ENCODE results near the gene AHRR.
A peak's percentile ranks its signal among the peaks of the same experiment; 100 is the strongest.
"Not testable (repeated sequence)": the region's sequence is repeated elsewhere in the genome, so short reads cannot be mapped to it uniquely, and the experiment has no call there.

The AHRR gene

GRCh38 chr5:321230-321725 lies at the start of gene AHRR:
TSS of gene AHRR (plus strand) at chr5:321714. CDS start at chr5:343903, 22,189 bp downstream.
- DNase-seq: peak; percentile 61

- DNase-seq: not testable (repeated sequence)
Observed at GRCh38 chr5:271828-272167, 49.7 kb upstream of the AHRR start.

- DNase-seq: not testable (repeated sequence)
Observed at GRCh38 chr5:273091-273490, 48.4 kb upstream of the AHRR start.

GRCh38 chr5:273491-273890 lies 48.0 kb upstream of the AHRR start:
- not testable (repeated sequence) for DNase-seq

GRCh38 chr5:274346-274745 lies 47.2 kb upstream of the AHRR start:
- DNase-seq: not testable (repeated sequence)

- DNase-seq: no peak
Observed at GRCh38 chr5:278646-279045, 42.9 kb upstream of the AHRR start.

GRCh38 chr5:279051-279665 lies 42.4 kb upstream of the AHRR start:
- not testable (repeated sequence) for DNase-seq

GRCh38 chr5:285991-286557 lies 35.4 kb upstream of the AHRR start:
- no peak for DNase-seq

- not testable (repeated sequence) for DNase-seq
Observed at GRCh38 chr5:290200-290599, 31.3 kb upstream of the AHRR start.

- not testable (repeated sequence) for DNase-seq
Observed at GRCh38 chr5:291345-291744, 30.2 kb upstream of the AHRR start.

- DNase-seq: not testable (repeated sequence)
Observed at GRCh38 chr5:294788-295187, 26.7 kb upstream of the AHRR start.

- DNase-seq: peak; percentile 63
Observed at GRCh38 chr5:296207-296606, 25.3 kb upstream of the AHRR start.

- not testable (repeated sequence) for DNase-seq
Observed at GRCh38 chr5:296954-297353, 24.6 kb upstream of the AHRR start.

- not testable (repeated sequence) for DNase-seq
Observed at GRCh38 chr5:297448-297847, 24.1 kb upstream of the AHRR start.

GRCh38 chr5:297991-298736 lies 23.4 kb upstream of the AHRR start:
- DNase-seq: not testable (repeated sequence)

- DNase-seq: no peak
Observed at GRCh38 chr5:298737-299125, 22.8 kb upstream of the AHRR start.

GRCh38 chr5:299921-300320 lies 21.6 kb upstream of the AHRR start:
- not testable (repeated sequence) for DNase-seq

- not testable (repeated sequence) for DNase-seq
Observed at GRCh38 chr5:300691-301435, 20.7 kb upstream of the AHRR start.

- DNase-seq: peak; percentile 93
Observed at GRCh38 chr5:302416-302815, 19.1 kb upstream of the AHRR start.

GRCh38 chr5:302966-303365 lies 18.5 kb upstream of the AHRR start:
- no peak for DNase-seq

GRCh38 chr5:303741-304140 lies 17.8 kb upstream of the AHRR start:
- DNase-seq: not testable (repeated sequence)

- DNase-seq: no peak
Observed at GRCh38 chr5:305050-305449, 16.5 kb upstream of the AHRR start.

- DNase-seq: no peak
Observed at GRCh38 chr5:305459-305858, 16.1 kb upstream of the AHRR start.

Measured in NCI-H774 (cell line).